RPMI8226 (cell line): ENCODE data around the gene CIBAR2.
"Not testable (repeated sequence)": the region's sequence is repeated elsewhere in the genome, so short reads cannot be mapped to it uniquely, and the experiment has no call there.

Experiments
- DNase-seq: peaks from one replicate; pipeline ENCODE4 v3.0.0-alpha.2; 2015

The CIBAR2 gene

GRCh38 chr16:85056211-85056748 is 56.0 kb downstream of the CIBAR2 start:
- DNase-seq = no peak

GRCh38 chr16:85055493-85056210 is 56.6 kb downstream of the CIBAR2 start:
- peak; percentile 58 for DNase-seq

- DNase-seq = no peak
Observed at GRCh38 chr16:85054948-85055492, 57.3 kb downstream of the CIBAR2 start.

DNA sequence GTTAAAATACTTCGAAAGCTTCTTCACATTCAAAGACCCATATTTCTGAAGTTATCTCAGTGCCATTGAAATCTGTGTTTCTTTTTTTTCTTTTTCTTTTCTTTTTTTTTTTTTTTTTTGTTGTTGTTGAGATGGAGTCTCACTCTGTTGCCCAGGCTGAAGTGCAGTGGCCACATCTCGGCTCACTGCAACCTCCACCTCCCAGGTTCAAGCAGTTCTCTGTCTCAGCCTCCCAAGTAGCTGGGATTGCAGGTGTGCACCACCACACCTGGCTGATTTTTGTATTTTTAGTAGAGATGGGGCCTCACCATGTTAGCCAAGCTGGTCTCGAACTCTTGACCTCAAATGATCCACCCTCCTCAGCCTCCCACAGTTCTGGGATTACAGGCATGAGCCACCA is 58.0 kb downstream of the CIBAR2 start:
- not testable (repeated sequence) for DNase-seq

- no peak for DNase-seq
Observed at GRCh38 chr16:85052536-85052935, 59.7 kb downstream of the CIBAR2 start.

GRCh38 chr16:85051683-85052082 is 60.6 kb downstream of the CIBAR2 start:
- no peak for DNase-seq

DNA sequence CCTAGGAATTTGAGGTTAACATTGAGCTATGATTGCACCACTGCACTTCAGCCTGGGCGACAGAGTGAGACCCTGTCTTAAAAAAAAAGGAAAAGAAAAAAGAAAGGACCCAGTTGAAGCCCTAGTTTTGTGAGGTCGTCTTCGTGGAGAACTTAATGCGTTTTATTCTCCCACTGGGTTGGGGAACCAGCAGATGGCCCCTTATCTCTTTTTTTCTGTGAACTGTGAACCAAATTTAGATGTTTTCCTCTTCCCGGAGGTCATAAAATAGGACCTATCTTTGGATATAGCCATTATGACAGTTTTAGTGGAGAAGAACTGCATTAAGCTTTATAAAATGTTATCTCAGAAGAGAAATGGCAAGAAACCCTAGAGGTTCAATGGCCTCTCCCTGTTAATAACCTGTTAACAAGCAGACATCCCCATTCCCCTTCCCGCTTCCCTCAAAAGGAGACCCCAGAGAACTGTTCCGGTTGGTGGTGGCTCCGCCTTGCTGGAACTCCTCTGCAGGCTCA is 61.1 kb downstream of the CIBAR2 start:
- DNase-seq = no peak

DNA sequence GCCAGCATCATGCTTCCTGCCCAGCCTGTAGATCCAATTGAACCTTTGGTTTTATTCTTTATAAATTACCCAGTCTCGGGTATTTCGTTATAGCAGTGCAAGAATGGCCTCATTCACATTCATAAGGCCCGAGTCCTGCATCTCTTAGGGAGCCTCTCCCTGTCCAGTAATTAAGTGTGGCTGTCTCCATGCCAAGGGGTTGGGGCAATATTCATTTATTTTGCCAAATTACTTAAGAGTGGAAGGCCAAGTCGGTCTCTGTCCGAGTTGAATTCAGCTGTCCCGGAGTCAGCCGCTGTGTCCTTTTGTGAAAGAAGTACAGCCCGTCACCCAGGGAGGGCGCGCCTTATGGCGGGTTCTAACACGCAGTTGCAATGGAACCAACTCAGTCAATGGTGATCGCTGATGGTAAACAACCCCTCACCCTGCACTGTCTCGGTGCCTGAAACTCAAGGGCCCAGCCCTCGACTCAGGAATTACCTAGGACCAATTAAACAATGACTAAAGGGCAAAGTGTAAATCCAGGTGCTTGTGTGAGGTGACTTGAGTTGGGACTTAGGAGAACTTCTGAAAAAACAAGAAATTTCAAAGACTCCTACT is 62.5 kb downstream of the CIBAR2 start:
- no peak for DNase-seq

- no peak for DNase-seq
Observed at GRCh38 chr16:85048921-85049562, 63.2 kb downstream of the CIBAR2 start.
